GM21515 (cell line): ENCODE results near the gene TCP11L1.

Experiments used
- ATAC-seq: cut with Tn5 transposase; IDR thresholded peaks from one replicate; pipeline ENCODE4 v1.9.1; 2021; ENCODE audit not compliant: unreplicated experiment

TCP11L1 gene

GRCh38 chr11:33039274-33040032 is at the start of gene TCP11L1:
Gene TCP11L1, plus strand, starts transcription at chr11:33039572. Its CDS starts 4,202 bp downstream, at chr11:33043774.
- ATAC-seq: peak; percentile 83

GRCh38 chr11:32990481-32990880 is 48.9 kb upstream of the TCP11L1 start:
- ATAC-seq: no peak

- no peak for ATAC-seq
Measured at GRCh38 chr11:32991427-32991826, 47.9 kb upstream of the TCP11L1 start.

GRCh38 chr11:32991898-32992297 is 47.5 kb upstream of the TCP11L1 start:
- no peak for ATAC-seq

GRCh38 chr11:33000181-33000580 is 39.2 kb upstream of the TCP11L1 start:
- no peak for ATAC-seq

GRCh38 chr11:33001281-33001680 is 38.1 kb upstream of the TCP11L1 start:
- no peak for ATAC-seq

- no peak for ATAC-seq
Measured at GRCh38 chr11:33001751-33002542, 37.4 kb upstream of the TCP11L1 start.

- ATAC-seq: no peak
Measured at GRCh38 chr11:33005175-33005574, 34.2 kb upstream of the TCP11L1 start.

- no peak for ATAC-seq
Measured at GRCh38 chr11:33006010-33006409, 33.4 kb upstream of the TCP11L1 start.

GRCh38 chr11:33013755-33014154 is 25.6 kb upstream of the TCP11L1 start:
- ATAC-seq: no peak

- ATAC-seq: peak; percentile 45
Measured at GRCh38 chr11:33015621-33016551, 23.5 kb upstream of the TCP11L1 start, which contains the start of gene DEPDC7. Gene DEPDC7, plus strand, starts transcription at chr11:33015878. Its CDS starts 78 bp downstream, at chr11:33015956.

GRCh38 chr11:33016654-33017053 is 22.7 kb upstream of the TCP11L1 start:
- ATAC-seq: no peak

GRCh38 chr11:33017478-33017877 is 21.9 kb upstream of the TCP11L1 start:
- ATAC-seq: no peak

- no peak for ATAC-seq
Measured at GRCh38 chr11:33017965-33018364, 21.4 kb upstream of the TCP11L1 start.

GRCh38 chr11:33018840-33019239 is 20.5 kb upstream of the TCP11L1 start:
- no peak for ATAC-seq

GRCh38 chr11:33021501-33021900 is 17.9 kb upstream of the TCP11L1 start:
- no peak for ATAC-seq

- no peak for ATAC-seq
Measured at GRCh38 chr11:33021937-33022336, 17.4 kb upstream of the TCP11L1 start.

- ATAC-seq: no peak
Measured at GRCh38 chr11:33025339-33025722, 14.0 kb upstream of the TCP11L1 start.

GRCh38 chr11:33027233-33027632 is 12.1 kb upstream of the TCP11L1 start:
- ATAC-seq: no peak

GRCh38 chr11:33027846-33028536 is 11.4 kb upstream of the TCP11L1 start:
- no peak for ATAC-seq
